ENCODE data around the gene ARHGAP25.

GRCh38 chr2:68828887-68829708 is 94.5 kb downstream of the ARHGAP25 start:
- TF ChIP-seq, protein P1, sequence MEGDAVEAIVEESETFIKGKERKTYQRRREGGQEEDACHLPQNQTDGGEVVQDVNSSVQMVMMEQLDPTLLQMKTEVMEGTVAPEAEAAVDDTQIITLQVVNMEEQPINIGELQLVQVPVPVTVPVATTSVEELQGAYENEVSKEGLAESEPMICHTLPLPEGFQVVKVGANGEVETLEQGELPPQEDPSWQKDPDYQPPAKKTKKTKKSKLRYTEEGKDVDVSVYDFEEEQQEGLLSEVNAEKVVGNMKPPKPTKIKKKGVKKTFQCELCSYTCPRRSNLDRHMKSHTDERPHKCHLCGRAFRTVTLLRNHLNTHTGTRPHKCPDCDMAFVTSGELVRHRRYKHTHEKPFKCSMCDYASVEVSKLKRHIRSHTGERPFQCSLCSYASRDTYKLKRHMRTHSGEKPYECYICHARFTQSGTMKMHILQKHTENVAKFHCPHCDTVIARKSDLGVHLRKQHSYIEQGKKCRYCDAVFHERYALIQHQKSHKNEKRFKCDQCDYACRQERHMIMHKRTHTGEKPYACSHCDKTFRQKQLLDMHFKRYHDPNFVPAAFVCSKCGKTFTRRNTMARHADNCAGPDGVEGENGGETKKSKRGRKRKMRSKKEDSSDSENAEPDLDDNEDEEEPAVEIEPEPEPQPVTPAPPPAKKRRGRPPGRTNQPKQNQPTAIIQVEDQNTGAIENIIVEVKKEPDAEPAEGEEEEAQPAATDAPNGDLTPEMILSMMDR (conservative IDR thresholded peaks at IDR 0.05): no peak
- TF ChIP-seq ZFX (IDR thresholded peaks at IDR 0.05): no peak

Measured in C4-2B (cell line).